Thoracic aorta (tissue), 2 donors: Measurements from ENCODE around the gene RUVBL1. TPM values are rescaled to one million over a fixed set of nuclear protein-coding genes. Genes with fewer than 3 reads are reported as not detected.

Experiments
- ATAC-seq: fragments of 150-250 bp; one replicate; pipeline ENCODE4 v1.8.0; 2017; ENCODE audit warnings: low read depth; ENCODE audit not compliant: insufficient number of reproducible peaks, low FRiP score
- DNase-seq: peaks from one replicate; pipeline ENCODE4 v3.0.0-alpha.2; 2020; ENCODE audit warnings: low spot score
- H3K27ac ChIP-seq, 2 donors: fragments of 200-600 bp; sonication (generic); 1 replicate in 1 of 2; 2 replicates in 1 of 2; pipeline ENCODE4 v1.5.1; 2016; ENCODE audit warnings: mild to moderate bottlenecking in 2 of 2, moderate library complexity in 2 of 2
- H3K27me3 ChIP-seq: fragments of 200-600 bp; sonication (generic); replicated peaks from 2 replicates; pipeline ENCODE4 v1.6.0; 2016; ENCODE audit warnings: mild to moderate bottlenecking; ENCODE audit not compliant: insufficient read depth
- H3K36me3 ChIP-seq: fragments of 200-600 bp; sonication (generic); one replicate; pipeline ENCODE4 v1.5.1; 2016
- H3K4me1 ChIP-seq, 2 donors: fragments of 200-600 bp; sonication (generic); 1 replicate in 1 of 2; 2 replicates in 1 of 2; pipeline versions ENCODE4 v1.5.1 to v1.6.0; 2016; ENCODE audit warnings: low read depth in 2 of 2, mild to moderate bottlenecking in 1 of 2; ENCODE audit not compliant: control insufficient read depth in 1 of 2
- H3K4me3 ChIP-seq: fragments of 200-600 bp; sonication (generic); 2 replicates; pipeline ENCODE4 v1.5.1; 2016; ENCODE audit warnings: mild to moderate bottlenecking
- H3K9me3 ChIP-seq: fragments of 200-600 bp; sonication (generic); 2 replicates; pipeline ENCODE4 v1.5.1; 2016
- CTCF ChIP-seq: fragments of 200-600 bp; sonication (generic); IDR thresholded peaks from one replicate; pipeline ENCODE4 v1.5.1; 2019; ENCODE audit warnings: antibody characterized with exemption
- total RNA-seq, 2 donors: library from RNA; depleted of rRNA; stranded (reverse); fragments of >200 nt; gene quantifications; one replicate each; pipeline versions ENCODE4 v1.1.0 to v1.2.3, GENCODE V29; 2016

RUVBL1 gene
- total RNA-seq, 2 donors from 2014 or later, result 14.1 to 18.6 TPM

- TF ChIP-seq CTCF, result no peak
- ATAC-seq, result no peak
- H3K4me1 ChIP-seq, result no peaks in the 10 kb centered on the region
- no peak overlapping the region for H3K27ac ChIP-seq
- H3K4me3 ChIP-seq, result no peak overlapping the region
- H3K9me3 ChIP-seq, result no peaks in the 10 kb centered on the region
- H3K36me3 ChIP-seq, result peaks cover 33% of the 10 kb centered on the region
- DNase-seq, result no peak
- no peaks in the 10 kb centered on the region for H3K27me3 ChIP-seq
These were observed 23.0 kb downstream of the RUVBL1 start for GRCh38 chr3:128100638-128101037.

GRCh38 chr3:128100161-128100560 lies 23.5 kb downstream of the RUVBL1 start:
- Histone ChIP-seq H3K4me1 (no peaks in the 10 kb centered on the region), H3K27me3 (no peaks in the 10 kb centered on the region), H3K27ac (no peak overlapping the region), H3K9me3 (no peaks in the 10 kb centered on the region), H3K36me3 (peaks cover 33% of the 10 kb centered on the region), H3K4me3 (no peak overlapping the region)
- DNase-seq (no peak), ATAC-seq (no peak)
- no peak for TF ChIP-seq CTCF

- no peaks in the 10 kb centered on the region for H3K4me1 ChIP-seq
- ATAC-seq (no peak), DNase-seq (no peak)
- H3K27ac ChIP-seq, result no peak overlapping the region
- no peaks in the 10 kb centered on the region for H3K9me3 ChIP-seq
- peaks cover 33% of the 10 kb centered on the region for H3K36me3 ChIP-seq
- H3K4me3 ChIP-seq, result no peak overlapping the region
- no peak for TF ChIP-seq CTCF
- H3K27me3 ChIP-seq, result no peaks in the 10 kb centered on the region
These were observed 25.4 kb downstream of the RUVBL1 start for GRCh38 chr3:128098234-128098633.

GRCh38 chr3:128095222-128095703 lies 28.3 kb downstream of the RUVBL1 start:
- H3K4me3 ChIP-seq, result no peak overlapping the region
- TF ChIP-seq CTCF, result peak; percentile 67
- H3K27me3 ChIP-seq, result no peaks in the 10 kb centered on the region
- H3K36me3 ChIP-seq, result peaks cover 27% of the 10 kb centered on the region
- ATAC-seq, result peak; percentile 26
- no peak overlapping the region for H3K27ac ChIP-seq
- no peaks in the 10 kb centered on the region for H3K9me3 ChIP-seq
- DNase-seq, result no peak
- H3K4me1 ChIP-seq, result no peaks in the 10 kb centered on the region

- no peak for DNase-seq
- H3K9me3 ChIP-seq, result no peaks in the 10 kb centered on the region
- no peaks in the 10 kb centered on the region for H3K27me3 ChIP-seq
- no peak overlapping the region for H3K4me3 ChIP-seq
- peaks cover 20% of the 10 kb centered on the region for H3K36me3 ChIP-seq
- no peak for TF ChIP-seq CTCF
- no peak for ATAC-seq
- no peaks in the 10 kb centered on the region for H3K4me1 ChIP-seq
- no peak overlapping the region for H3K27ac ChIP-seq
These were observed 29.1 kb downstream of the RUVBL1 start for GRCh38 chr3:128094295-128095151.
